Brain pericyte (primary cell): ENCODE measurements around the gene ADH1A.
"Not testable (repeated sequence)": the region's sequence is repeated elsewhere in the genome, so short reads cannot be mapped to it uniquely, and the experiment has no call there.

Experiments used
- DNase-seq: peaks from one replicate; pipeline ENCODE4 v3.0.0-alpha.2; 2012; ENCODE audit warnings: low read depth, low spot score

ADH1A gene

DNA sequence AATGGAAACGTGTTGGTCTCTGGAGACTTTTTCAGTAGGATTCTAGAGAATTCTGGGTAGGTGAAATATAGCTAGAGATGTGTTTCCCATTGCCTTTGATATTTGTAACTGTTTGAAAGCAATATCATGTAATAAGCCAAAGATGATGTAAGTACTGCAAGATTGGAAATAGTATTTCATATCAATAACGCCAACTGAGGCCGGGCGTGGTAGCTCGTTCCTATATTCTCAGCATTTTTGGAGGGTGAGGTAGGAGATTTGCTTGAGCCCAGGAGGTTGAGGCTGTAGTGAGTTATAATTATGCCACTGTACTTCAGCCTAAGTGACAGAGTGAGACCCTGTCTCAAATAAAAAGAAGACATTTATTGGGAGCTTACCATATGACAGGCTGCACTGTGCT lies 9.5 kb downstream of the ADH1A start:
- DNase-seq: no peak

DNA sequence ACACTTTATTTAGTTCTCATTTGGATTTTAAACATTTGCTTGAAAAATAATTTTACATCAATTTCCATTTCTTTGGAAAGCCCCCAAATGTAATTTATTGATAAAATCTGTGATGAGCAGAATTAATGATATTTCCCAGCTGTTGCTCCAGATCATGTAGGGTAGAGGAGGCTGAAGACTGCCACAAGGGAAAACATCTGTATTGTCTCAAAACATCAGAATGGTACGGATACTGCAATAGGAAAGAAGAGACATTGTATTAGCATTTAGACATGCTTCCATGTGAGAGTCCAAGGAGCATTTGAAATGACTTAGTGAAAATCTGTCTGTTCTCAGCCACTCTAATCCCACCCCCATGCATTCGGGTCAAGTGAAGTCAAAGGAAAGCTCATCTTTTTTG lies 14.4 kb downstream of the ADH1A start:
- no peak for DNase-seq

DNA sequence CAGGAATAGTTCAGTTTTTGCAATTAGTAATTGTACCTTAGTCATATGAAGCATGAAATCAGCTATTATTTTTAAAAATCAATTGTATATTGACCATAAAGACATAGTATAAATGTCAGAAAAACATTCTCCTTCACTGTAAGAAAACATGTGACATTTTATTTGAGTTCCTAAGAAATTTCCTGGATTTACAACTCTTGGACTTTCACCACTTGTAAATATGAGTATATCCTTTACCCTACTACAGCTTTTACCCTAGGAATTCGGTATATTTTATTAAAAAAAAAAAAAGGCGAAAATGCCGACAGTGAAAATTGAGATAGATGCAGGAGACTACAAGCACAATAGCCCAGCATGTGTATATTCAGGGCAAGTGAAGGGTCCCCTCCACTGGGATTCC lies 14.9 kb downstream of the ADH1A start:
- DNase-seq: no peak

DNA sequence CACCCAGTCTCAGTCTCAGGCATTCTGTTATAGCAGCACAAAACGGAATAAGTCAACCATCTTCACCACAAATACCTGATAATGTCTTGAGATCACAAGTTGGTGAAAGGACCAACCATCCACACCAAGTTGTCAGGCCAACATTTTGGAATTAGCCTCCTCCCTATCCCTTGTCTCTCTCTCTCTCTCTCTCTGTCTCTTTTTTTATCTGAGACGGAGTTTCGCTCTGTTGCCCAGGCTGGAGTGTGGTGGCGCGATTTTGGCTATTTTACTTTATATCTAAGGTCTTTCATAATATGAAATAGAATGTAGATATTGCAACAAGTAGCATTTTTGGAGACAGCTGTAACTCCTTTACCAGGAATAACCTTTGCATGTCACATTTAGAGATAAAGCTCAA lies 15.7 kb downstream of the ADH1A start:
- DNase-seq: no peak

DNA sequence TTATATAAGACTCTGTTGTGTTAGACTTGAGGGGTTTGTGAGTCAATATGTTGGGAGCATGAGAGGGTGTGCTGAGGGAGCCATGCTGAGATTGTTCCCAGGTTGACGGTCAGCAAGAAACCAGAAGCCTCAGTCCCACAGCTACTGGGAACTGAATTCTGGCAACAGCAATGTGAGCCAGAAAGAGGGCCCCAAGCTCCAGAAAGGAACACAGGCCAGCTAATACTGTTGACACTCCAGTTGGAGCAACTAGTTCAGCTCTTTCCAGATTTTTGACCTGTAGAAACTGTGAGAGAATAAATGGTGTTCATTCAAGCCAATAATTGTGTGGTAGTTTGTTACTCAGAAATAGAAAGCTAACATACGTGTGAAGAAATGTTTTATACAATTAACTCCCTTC lies 17.1 kb downstream of the ADH1A start:
- no peak for DNase-seq

DNA sequence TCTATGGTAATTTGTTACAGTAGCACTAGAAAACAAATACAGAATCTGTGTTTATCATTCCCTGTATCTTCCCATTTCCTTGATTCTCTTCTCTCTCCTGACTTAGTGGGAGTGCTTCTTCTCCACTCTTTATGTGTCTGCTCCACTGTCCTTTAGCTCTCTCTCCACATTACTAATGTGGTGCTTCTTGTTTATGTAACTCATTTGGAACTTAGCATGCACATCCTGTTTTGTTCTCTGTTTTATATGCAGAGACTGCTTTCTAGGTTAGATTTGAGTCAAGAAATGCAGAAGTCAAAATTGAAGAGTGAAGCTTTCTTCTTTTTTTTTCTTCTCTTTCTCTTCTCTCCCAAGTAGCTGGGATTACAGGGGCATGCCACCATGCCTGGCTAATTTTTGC lies 25.9 kb downstream of the ADH1A start:
- no peak for DNase-seq

DNA sequence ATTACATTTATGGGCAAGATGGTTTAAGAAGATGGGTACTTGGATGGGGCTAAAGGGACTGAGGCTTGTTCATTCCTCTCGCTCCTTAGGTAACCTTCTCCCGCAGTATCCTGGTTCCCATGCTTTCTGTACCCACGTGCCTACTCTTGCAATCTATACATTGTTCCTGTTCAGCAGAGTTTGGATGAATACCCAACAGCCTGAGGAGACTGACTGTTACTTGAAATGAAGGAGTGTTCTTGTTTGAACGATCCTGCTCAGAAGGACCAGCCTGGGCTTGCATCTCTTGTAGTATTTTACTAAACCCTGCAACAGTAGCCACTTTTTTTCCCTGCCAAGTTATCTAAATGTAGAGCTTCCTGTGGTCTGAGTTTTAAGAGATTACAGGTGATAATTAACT lies 38.0 kb downstream of the ADH1A start:
- no peak for DNase-seq

DNA sequence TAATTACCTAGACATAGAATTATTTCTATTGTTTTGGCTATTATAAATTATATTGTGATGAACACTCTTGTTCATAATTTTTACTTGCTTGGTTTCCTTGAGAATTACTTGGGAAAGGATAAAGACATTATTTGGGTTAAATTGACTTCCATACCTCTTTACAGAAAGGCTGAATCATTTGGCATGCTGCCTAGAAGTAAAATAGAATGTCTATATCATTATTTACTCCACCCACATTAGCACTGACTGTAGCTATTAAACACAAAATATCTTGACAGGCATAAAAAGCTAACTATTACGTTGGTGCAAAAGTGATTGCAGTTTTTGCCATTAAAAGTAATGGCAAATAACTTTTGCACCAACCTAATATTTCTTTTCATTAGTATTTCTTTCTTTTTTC lies 42.1 kb downstream of the ADH1A start:
- DNase-seq: no peak

DNA sequence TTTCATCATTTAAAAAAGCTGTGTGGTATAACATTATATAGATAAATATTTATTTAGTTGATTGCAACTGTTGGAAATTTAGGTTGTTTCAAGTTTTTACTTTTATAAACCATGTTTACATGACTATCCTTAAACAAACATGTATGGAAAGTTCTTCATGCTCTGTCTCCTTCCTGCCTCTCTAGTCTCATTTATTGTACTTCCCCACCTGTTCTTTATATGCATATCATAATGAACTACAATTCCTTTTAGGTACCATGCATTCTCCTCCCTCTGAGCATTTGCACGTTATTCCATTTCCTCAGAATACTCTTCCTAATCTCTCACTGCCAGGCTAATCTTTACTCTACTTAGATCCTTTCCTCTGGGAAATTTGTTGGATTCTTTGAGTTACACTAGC lies 54.8 kb downstream of the ADH1A start:
- no peak for DNase-seq

DNA sequence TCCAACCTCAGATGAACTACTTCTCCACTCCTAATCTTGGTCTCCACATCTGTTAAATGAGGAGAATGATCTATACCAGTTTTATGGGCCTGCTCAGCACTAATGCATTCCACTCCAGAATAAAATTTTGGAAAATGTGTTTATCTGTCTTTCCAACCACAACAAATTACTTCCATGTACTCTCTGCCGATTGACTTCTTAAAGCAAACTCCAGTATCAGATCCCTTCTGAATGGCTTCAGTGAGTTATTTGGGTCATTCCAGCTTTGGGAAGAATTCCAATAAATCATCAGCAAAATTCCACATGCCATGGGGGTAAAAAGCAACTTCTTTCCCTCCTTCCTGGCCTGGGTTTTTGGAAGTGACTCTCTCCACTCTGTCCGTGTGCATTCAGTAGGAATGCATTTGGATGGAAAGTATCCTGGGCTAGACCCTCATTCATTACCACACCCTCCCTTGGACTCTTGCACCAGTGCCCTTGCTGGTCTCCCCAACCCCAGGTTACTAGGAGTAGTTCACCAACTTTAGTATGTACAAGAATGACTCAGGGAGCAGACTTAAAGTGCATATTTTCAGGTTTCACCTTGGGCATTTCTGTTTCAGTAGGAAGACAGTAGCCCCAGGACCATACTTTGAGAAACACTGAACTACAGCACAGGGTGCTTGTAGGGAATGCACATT lies 56.3 kb downstream of the ADH1A start:
- DNase-seq: no peak

DNA sequence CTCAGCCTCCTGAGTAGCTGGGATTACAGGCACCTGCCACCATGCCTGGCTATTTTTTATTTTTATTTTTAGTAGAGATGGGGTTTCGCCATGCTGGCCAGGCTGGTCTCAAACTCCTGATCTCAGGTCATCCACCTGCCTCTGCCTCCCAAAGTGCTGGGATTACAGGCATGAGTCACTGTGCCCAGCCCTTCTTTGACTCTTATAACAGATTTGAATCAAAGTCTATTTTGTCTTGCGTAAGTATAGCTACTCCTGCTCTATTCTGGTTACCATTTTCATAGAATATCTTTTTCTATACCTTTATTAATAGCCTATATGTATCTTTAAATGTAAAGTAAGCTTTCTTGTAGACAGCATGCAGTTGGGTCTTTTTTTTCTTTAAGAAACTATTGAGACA lies 57.4 kb downstream of the ADH1A start:
- not testable (repeated sequence) for DNase-seq

DNA sequence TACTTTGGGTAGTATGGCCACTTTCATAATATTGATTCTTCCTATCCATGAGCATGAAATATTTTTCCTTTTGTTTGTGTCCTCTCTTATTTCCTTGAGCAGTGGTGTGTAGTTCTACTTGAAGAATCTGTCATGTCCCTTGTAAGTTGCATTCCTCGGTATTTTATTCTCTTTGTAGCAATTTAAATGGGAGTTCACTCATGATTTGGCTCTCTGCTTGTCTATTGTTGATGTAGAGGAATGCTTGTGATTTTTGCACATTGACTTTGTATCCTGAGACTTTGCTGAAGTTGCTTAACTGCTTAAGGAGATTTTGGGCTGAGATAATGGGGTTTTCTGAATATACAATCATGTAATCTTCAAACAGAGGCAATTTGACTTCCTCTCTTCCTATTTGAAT lies 62.1 kb downstream of the ADH1A start:
- not testable (repeated sequence) for DNase-seq

DNA sequence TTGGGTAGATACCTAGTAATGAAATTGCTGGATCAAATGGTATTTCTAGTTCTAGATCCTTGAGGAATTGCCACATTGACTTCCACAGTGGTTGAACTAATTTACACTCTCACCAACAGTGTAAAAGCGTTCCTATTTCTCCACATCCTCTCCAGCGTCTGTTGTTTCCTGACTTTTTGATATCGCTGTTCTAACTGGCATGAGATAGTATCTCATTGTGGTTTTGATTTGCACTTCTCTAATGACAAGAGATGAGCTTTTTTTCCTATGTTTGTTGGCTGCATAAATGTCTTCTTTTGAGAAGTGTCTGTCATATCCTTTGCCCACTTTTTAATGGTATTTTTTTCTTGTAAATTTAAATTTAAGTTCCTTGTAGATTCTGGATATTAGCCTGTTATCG lies 63.1 kb downstream of the ADH1A start:
- not testable (repeated sequence) for DNase-seq
